GM12878 (cell line): ENCODE data around the gene ADAM33. TPM values are rescaled to one million over a fixed set of nuclear protein-coding genes. Genes with fewer than 3 reads are reported as not detected.

Experiments used
- ATAC-seq: fragments of 200-7000 bp; cut with Tn5 transposase; 3 replicates; pipeline ENCODE4 v1.9.1; 2020; ENCODE audit warnings: mild to moderate bottlenecking, moderate library complexity
- Bru-seq: library from RNA; stranded (reverse); fragments of 400-500 nt; gene quantifications from one replicate; lab custom pipeline; 2021; lab: Mats Ljungman, UMichigan
- BruChase-seq, 2 experiments: library from RNA; stranded (reverse); fragments of 400-500 nt; gene quantifications; one replicate each; lab custom pipeline; 2021; lab: Mats Ljungman, UMichigan
- BruUV-seq: library from RNA; stranded (reverse); fragments of 400-500 nt; replicated peaks from 2 replicates; lab custom pipeline; 2021; lab: Mats Ljungman, UMichigan
- CTCF ChIA-PET: fragments of 300-600 bp; sonication (Branson Sonifier 250); formaldehyde crosslinking; extraction: SDS; loops from one replicate; lab custom pipeline; 2021; ENCODE audit warnings: inconsistent platforms; lab: Yijun Ruan, JAX
- POLR2A ChIA-PET: fragments of 350-600 bp; formaldehyde crosslinking; extraction: SDS; loops from one replicate; lab custom pipeline; 2021; ENCODE audit warnings: inconsistent platforms; lab: Charles Lee
- RAD21 ChIA-PET: fragments of 300-600 bp; sonication (Branson Sonifier 250); formaldehyde crosslinking; loops from one replicate; lab custom pipeline; 2023; ENCODE audit warnings: antibody characterized with exemption; ENCODE audit not compliant: unreplicated experiment; lab: Charles Lee
- SMC1A ChIA-PET: fragments of 300-600 bp; sonication (Branson Sonifier 250); formaldehyde crosslinking; loops from one replicate; lab custom pipeline; 2023; ENCODE audit not compliant: unreplicated experiment, uncharacterized antibody; lab: Charles Lee
- DNase-seq: peaks from one replicate; pipeline ENCODE4 v3.0.0-alpha.2; 2011; ENCODE audit warnings: low read depth, low spot score
- FAIRE-seq: peaks from 3 replicates; lab custom pipeline; 2011; peaks lifted over from hg19 to GRCh38; lab: Jason Lieb, UNC
- H2AFZ ChIP-seq: 2 replicates; pipeline ENCODE4 v1.6.0; 2011; ENCODE audit warnings: low read depth, low read length, control low read depth; ENCODE audit not compliant: control insufficient read depth
- H3K27ac ChIP-seq: 2 replicates; pipeline ENCODE4 v1.5.1; 2011; ENCODE audit warnings: control low read depth; ENCODE audit not compliant: control insufficient read depth, insufficient read depth
- H3K27me3 ChIP-seq, 2 experiments: replicated peaks in 1 of 2; 2 replicates each; pipeline versions ENCODE4 v1.6.0 to v1.6.1; 2011; ENCODE audit warnings: low read length in 1 of 2; ENCODE audit not compliant: control insufficient read depth in 2 of 2, insufficient read depth in 2 of 2
- H3K36me3 ChIP-seq, 2 experiments: 2 replicates each; pipeline ENCODE4 v1.5.1; 2011; ENCODE audit warnings: low read length in 1 of 2; ENCODE audit not compliant: control insufficient read depth in 2 of 2, insufficient read depth in 2 of 2
- H3K4me1 ChIP-seq: 2 replicates; pipeline ENCODE4 v1.6.1; 2011; ENCODE audit warnings: mild to moderate bottlenecking, low read length, moderate library complexity, mixed read lengths; ENCODE audit not compliant: control insufficient read depth, insufficient read depth
- H3K4me2 ChIP-seq: 2 replicates; pipeline ENCODE4 v1.6.0; 2011; ENCODE audit warnings: control low read depth; ENCODE audit not compliant: control insufficient read depth, insufficient read depth
- H3K4me3 ChIP-seq: fragments of 200-600 bp; sonication (generic); 2 replicates; pipeline ENCODE4 v1.5.1; 2016
- H3K79me2 ChIP-seq: 2 replicates; pipeline ENCODE4 v1.6.0; 2011; ENCODE audit warnings: low read length; ENCODE audit not compliant: control insufficient read depth, insufficient read depth
- H3K9ac ChIP-seq: 2 replicates; pipeline ENCODE4 v1.8.0; 2011; ENCODE audit warnings: low read length, control low read depth, mixed read lengths; ENCODE audit not compliant: control insufficient read depth, insufficient read depth
- H3K9me3 ChIP-seq: replicated peaks from 3 replicates; pipeline ENCODE4 v1.5.1; 2011; ENCODE audit warnings: mild to moderate bottlenecking, low read length; ENCODE audit not compliant: control insufficient read depth, insufficient read depth
- H4K20me1 ChIP-seq: 2 replicates; pipeline ENCODE4 v1.6.0; 2011; ENCODE audit not compliant: control insufficient read depth, insufficient read depth
- LARP7 ChIP-seq: fragments of 450-650 bp; IDR thresholded peaks from 2 replicates; pipeline ENCODE4 v1.6.1; 2017; ENCODE audit warnings: mild to moderate bottlenecking
- RAD21 ChIP-seq: IDR thresholded peaks from 2 replicates; pipeline ENCODE4 v1.6.1; 2011; ENCODE audit warnings: mild to moderate bottlenecking, low read depth, low read length, moderate library complexity; ENCODE audit not compliant: insufficient read depth
- SREBF2 ChIP-seq: IDR thresholded peaks from 2 replicates; pipeline ENCODE4 v1.6.1; 2012; ENCODE audit warnings: mild to moderate bottlenecking, low read length
- TAF1 ChIP-seq: IDR thresholded peaks from 2 replicates; pipeline ENCODE4 v1.6.1; 2011; ENCODE audit warnings: mild to moderate bottlenecking, low read depth, low read length, borderline replicate concordance
- WGBS: methylation state at CpG from one replicate; pipeline ENCODE4 v1.1.6; 2016; ENCODE audit warnings: low lambda C conversion rate; ENCODE audit not compliant: insufficient replicate concordance, insufficient coverage; ENCODE audit errors: missing lambda C conversion rate; 5-methylcytosine and 5-hydroxymethylcytosine counted together
- in situ Hi-C: fragments of 300-500 bp; cut with MboI; formaldehyde crosslinking; loops from 9 replicates; pipeline ENCODE4 v1.14.3; 2018; ENCODE audit warnings: mixed read lengths
- intact Hi-C: fragments of 100-400 bp; cut with micrococcal nuclease; formaldehyde crosslinking; loops from one replicate; pipeline ENCODE4 v1.14.2; 2022; ENCODE audit not compliant: unreplicated experiment
- long read RNA-seq, 2 experiments: library from polyadenylated mRNA; unstranded; transcript quantifications; one replicate each; pipeline ENCODE4 v2.0.0, GENCODE V29; 2019 to 2020
- polyA minus RNA-seq, 3 experiments: library from RNA; depleted of rRNA, polyadenylated mRNA; stranded (reverse); fragments of >200 nt; gene quantifications; 2 replicates each; pipeline ENCODE4 v1.2.3, GENCODE V29; 2011
- polyA plus RNA-seq, 11 experiments: library from polyadenylated mRNA; depleted of rRNA in 4 of 11; unstranded in 6 of 11; stranded (reverse) in 5 of 11; fragments of >200 nt; fragmentation: Nextera tagmentation in 4 of 11; fragmentation: Illumina TruSeq in 1 of 11; extraction: Ambion mirVana in 4 of 11; extraction: Trizol in 1 of 11; gene quantifications; 1 replicate in 1 of 11; 2 replicates in 10 of 11; pipeline versions ENCODE4 v1.2.1 to v1.2.3, GENCODE V29; 2011 to 2016; ENCODE audit warnings: inconsistent platforms in 2 of 11, missing spikeins in 2 of 11, low read depth in 1 of 11
- total RNA-seq, 4 experiments: library from RNA; depleted of rRNA in 3 of 4; stranded (reverse); fragments of >200 nt in 3 of 4; fragmentation: Illumina TruSeq in 1 of 4; extraction: Trizol in 1 of 4; gene quantifications; 2 replicates each; pipeline versions ENCODE4 v1.2.1 to v1.2.3, GENCODE V29; 2013 to 2021
- TF ChIP-seq, protein P1 (sequence below): IDR thresholded peaks from 2 replicates; pipeline ENCODE4 v1.6.1; 2011; ENCODE audit warnings: low read depth, low read length, improper control_type of control experiment, borderline replicate concordance
- TF ChIP-seq, protein P2 (sequence below): fragments of 450-650 bp; IDR thresholded peaks from 2 replicates; pipeline ENCODE4 v1.6.1; 2017; ENCODE audit warnings: mild to moderate bottlenecking, moderate library complexity
- TF ChIP-seq, protein P3 (sequence below): fragments of 450-650 bp; IDR thresholded peaks from 2 replicates; pipeline ENCODE4 v1.6.1; 2016; ENCODE audit warnings: mild to moderate bottlenecking

ADAM33 gene, protein sequence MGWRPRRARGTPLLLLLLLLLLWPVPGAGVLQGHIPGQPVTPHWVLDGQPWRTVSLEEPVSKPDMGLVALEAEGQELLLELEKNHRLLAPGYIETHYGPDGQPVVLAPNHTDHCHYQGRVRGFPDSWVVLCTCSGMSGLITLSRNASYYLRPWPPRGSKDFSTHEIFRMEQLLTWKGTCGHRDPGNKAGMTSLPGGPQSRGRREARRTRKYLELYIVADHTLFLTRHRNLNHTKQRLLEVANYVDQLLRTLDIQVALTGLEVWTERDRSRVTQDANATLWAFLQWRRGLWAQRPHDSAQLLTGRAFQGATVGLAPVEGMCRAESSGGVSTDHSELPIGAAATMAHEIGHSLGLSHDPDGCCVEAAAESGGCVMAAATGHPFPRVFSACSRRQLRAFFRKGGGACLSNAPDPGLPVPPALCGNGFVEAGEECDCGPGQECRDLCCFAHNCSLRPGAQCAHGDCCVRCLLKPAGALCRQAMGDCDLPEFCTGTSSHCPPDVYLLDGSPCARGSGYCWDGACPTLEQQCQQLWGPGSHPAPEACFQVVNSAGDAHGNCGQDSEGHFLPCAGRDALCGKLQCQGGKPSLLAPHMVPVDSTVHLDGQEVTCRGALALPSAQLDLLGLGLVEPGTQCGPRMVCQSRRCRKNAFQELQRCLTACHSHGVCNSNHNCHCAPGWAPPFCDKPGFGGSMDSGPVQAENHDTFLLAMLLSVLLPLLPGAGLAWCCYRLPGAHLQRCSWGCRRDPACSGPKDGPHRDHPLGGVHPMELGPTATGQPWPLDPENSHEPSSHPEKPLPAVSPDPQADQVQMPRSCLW
- not detected in 2 replicates for total RNA-seq (2013; cell fraction: nucleolus; rRNA removed)
- not detected in 2 replicates for total RNA-seq (2014; rRNA removed)
- total RNA-seq (2014; rRNA removed; fragmentation: Illumina TruSeq; extraction: Trizol), result not detected in 2 replicates
- not detected in 2 replicates for total RNA-seq (2021)
- not detected for polyA plus RNA-seq (2011; ENCODE audit: low read depth)
- polyA plus RNA-seq (2011; rRNA removed), result not detected in 2 replicates
- not detected in 2 replicates for polyA plus RNA-seq (2011; cell fraction: cytosol; rRNA removed)
- polyA plus RNA-seq (2011; cell fraction: nucleus; rRNA removed), result not detected in 2 replicates
- polyA plus RNA-seq (2012), result 0.04 TPM in 1 of 2 replicates, not detected in the other
- polyA plus RNA-seq (2014; fragmentation: Illumina TruSeq; extraction: Trizol), result not detected in 2 replicates
- not detected for polyA plus RNA-seq (2014; fragmentation: Nextera tagmentation; extraction: Ambion mirVana)
- polyA plus RNA-seq (2014; rRNA removed), result not detected in 2 replicates
- polyA plus RNA-seq (2016; fragmentation: Nextera tagmentation; extraction: Ambion mirVana), result not detected
- not detected in 2 replicates for polyA minus RNA-seq (2011; rRNA and poly(A)+ RNA removed)
- not detected in 2 replicates for polyA minus RNA-seq (2011; cell fraction: cytosol; rRNA and poly(A)+ RNA removed)
- polyA minus RNA-seq (2011; cell fraction: nucleus; rRNA and poly(A)+ RNA removed), result not detected in 2 replicates
- not detected for Bru-seq, nascent RNA
- not detected for BruChase-seq, experiment 1, labeled RNA remaining after a 6-hour chase
- not detected for BruChase-seq, experiment 2, labeled RNA remaining after a 2-hour chase
- long read RNA-seq, experiment 1, result 0 reads
- long read RNA-seq, experiment 2, result 0 reads

DNA sequence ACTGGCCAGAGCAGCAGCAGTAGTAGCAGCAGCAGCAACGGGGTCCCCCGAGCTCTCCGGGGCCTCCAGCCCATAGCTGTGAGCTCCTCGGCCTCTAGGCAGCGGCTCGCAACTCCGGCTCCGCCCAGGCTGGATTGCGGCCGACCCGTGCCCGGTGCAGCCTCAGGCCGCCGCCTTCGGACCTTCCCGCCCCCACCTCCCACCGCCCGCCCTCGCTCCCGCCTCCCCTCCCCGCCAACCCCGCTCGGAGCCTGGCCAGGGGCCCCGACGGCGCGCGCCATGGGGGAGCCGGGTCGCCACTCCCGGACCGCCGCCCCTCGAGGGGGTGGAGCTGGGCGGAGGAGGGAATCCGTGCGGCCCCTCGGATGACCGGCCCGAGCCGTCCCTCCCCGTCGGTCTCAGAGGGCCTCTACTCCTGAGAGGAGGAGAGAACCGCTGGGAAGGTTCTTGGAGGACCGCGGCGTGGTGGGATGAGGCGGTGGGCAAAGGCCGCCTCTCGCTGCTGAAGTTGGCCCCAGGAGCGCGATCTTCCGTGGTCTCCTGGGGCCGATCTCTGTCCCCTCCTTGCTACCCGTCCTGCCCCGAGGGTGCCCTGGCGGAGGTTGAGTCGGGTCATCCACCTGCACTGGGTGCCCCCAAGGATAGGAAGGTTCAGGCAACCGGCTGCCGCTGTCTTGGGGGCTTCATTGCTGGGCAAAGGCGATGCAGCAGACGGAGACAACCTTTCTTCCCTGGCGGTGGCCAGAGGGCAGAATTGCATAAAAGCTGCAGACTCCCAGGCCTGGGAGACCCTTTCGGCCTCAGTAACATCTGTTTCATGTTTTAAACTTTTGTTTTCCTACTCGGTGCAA, at the start of gene ADAM33:
Gene ADAM33, minus strand, starts transcription at position 80 of the 851 bp plus-strand sequence. Its CDS starts 6 bp downstream, at position 74.
- SMC1A ChIA-PET, result no interaction called here
- Histone ChIP-seq H3K36me3 (no peaks in the 10 kb centered on the region), H3K4me1 (no peaks in the 10 kb centered on the region), H3K27ac (no peak within 1 kb of the TSS), H2AFZ (no peak within 1 kb of the TSS), H3K79me2 (no peaks in the 10 kb centered on the region), H3K9me3 (no peaks in the 10 kb centered on the region), H3K9ac (no peak within 1 kb of the TSS), H4K20me1 (no peaks in the 10 kb centered on the region), H3K4me3 (no peak within 1 kb of the TSS), H3K27me3 (peaks cover 3 to 6% of the 10 kb centered on the region in 2 experiments; a peak in 3 of 4 replicates), H3K4me2 (no peak within 1 kb of the TSS)
- RAD21 ChIA-PET, result no interaction called here
- DNase-seq, result no peak
- CTCF ChIA-PET, result no interaction called here
- 28% methylated on average over 39 of the region's 65 CpGs for WGBS
- ATAC-seq, result no peak
- intact Hi-C loops (loop anchor here (10.0 kb wide), 1 partner anchor 403 kb away; no protein-coding TSS in a partner anchor), in situ Hi-C loops (no loop called here)
- no TSS peak for BruUV-seq
- FAIRE-seq, result no peak
- POLR2A ChIA-PET, result no interaction called here
- TF ChIP-seq SREBF2 (no peak), TAF1 (no peak), LARP7 (no peak), RAD21 (no peak)
- TF ChIP-seq, protein P1, sequence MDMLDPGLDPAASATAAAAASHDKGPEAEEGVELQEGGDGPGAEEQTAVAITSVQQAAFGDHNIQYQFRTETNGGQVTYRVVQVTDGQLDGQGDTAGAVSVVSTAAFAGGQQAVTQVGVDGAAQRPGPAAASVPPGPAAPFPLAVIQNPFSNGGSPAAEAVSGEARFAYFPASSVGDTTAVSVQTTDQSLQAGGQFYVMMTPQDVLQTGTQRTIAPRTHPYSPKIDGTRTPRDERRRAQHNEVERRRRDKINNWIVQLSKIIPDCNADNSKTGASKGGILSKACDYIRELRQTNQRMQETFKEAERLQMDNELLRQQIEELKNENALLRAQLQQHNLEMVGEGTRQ, result no peak
- TF ChIP-seq, protein P2, sequence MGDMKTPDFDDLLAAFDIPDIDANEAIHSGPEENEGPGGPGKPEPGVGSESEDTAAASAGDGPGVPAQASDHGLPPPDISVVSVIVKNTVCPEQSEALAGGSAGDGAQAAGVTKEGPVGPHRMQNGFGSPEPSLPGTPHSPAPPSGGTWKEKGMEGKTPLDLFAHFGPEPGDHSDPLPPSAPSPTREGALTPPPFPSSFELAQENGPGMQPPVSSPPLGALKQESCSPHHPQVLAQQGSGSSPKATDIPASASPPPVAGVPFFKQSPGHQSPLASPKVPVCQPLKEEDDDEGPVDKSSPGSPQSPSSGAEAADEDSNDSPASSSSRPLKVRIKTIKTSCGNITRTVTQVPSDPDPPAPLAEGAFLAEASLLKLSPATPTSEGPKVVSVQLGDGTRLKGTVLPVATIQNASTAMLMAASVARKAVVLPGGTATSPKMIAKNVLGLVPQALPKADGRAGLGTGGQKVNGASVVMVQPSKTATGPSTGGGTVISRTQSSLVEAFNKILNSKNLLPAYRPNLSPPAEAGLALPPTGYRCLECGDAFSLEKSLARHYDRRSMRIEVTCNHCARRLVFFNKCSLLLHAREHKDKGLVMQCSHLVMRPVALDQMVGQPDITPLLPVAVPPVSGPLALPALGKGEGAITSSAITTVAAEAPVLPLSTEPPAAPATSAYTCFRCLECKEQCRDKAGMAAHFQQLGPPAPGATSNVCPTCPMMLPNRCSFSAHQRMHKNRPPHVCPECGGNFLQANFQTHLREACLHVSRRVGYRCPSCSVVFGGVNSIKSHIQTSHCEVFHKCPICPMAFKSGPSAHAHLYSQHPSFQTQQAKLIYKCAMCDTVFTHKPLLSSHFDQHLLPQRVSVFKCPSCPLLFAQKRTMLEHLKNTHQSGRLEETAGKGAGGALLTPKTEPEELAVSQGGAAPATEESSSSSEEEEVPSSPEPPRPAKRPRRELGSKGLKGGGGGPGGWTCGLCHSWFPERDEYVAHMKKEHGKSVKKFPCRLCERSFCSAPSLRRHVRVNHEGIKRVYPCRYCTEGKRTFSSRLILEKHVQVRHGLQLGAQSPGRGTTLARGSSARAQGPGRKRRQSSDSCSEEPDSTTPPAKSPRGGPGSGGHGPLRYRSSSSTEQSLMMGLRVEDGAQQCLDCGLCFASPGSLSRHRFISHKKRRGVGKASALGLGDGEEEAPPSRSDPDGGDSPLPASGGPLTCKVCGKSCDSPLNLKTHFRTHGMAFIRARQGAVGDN, result no peak
- TF ChIP-seq, protein P3, sequence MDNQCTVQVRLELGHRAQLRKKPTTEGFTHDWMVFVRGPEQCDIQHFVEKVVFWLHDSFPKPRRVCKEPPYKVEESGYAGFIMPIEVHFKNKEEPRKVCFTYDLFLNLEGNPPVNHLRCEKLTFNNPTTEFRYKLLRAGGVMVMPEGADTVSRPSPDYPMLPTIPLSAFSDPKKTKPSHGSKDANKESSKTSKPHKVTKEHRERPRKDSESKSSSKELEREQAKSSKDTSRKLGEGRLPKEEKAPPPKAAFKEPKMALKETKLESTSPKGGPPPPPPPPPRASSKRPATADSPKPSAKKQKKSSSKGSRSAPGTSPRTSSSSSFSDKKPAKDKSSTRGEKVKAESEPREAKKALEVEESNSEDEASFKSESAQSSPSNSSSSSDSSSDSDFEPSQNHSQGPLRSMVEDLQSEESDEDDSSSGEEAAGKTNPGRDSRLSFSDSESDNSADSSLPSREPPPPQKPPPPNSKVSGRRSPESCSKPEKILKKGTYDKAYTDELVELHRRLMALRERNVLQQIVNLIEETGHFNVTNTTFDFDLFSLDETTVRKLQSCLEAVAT, result no peak
